Mononuclear cell (primary cell): ENCODE measurements around the gene LRRC49. TPM values are rescaled to one million over a fixed set of nuclear protein-coding genes. Genes with fewer than 3 reads are reported as not detected.

ENCODE experiments used
- H3K27me3 ChIP-seq: 2 replicates; pipeline ENCODE4 v1.6.0; 2011; ENCODE audit warnings: low read length, control low read depth; ENCODE audit not compliant: insufficient read depth
- H3K4me1 ChIP-seq: 2 replicates; pipeline ENCODE4 v1.5.1; 2011; ENCODE audit warnings: mild to moderate bottlenecking, low read length, control low read depth; ENCODE audit not compliant: insufficient read depth
- H3K4me3 ChIP-seq: 2 replicates; pipeline ENCODE4 v1.5.1; 2011; ENCODE audit warnings: mild to moderate bottlenecking, low read length, moderate library complexity
- H3K9me3 ChIP-seq: 2 replicates; pipeline ENCODE4 v1.5.1; 2011; ENCODE audit warnings: low read depth, mild to moderate bottlenecking, control low read depth, low read length
- total RNA-seq: library from RNA; depleted of rRNA; stranded (reverse); fragments of >200 nt; gene quantifications from one replicate; pipeline ENCODE4 v1.2.3, GENCODE V29; 2012

Gene LRRC49
- total RNA-seq, 1 donor, result 0.21 TPM

DNA sequence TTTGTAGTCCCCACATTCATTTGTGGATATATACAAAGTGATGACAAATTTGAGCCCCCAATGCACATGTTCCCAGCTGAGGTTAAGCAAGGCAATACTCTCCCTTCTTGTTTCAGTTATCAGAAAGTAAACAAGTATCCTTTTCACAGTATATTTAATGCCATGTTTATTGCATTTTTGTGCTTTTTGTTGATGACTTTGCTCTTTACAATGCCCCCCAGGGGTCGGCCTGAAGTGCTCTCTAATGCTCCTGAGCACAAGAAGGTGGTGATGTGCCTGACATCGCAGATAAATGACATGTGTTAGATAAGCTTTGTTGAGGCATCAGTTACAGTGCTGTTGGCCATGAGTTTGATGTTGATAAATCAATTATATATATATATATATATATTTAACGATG lies 165.0 kb downstream of the LRRC49 start:
- Histone ChIP-seq H3K4me1 (no peaks in the 10 kb centered on the region), H3K4me3 (no peak overlapping the region), H3K9me3 (peaks cover 6% of the 10 kb centered on the region), H3K27me3 (peaks cover 2% of the 10 kb centered on the region)

GRCh38 chr15:71060983-71061382 lies 168.4 kb downstream of the LRRC49 start:
- H3K4me3 ChIP-seq, result no peak overlapping the region
- H3K4me1 ChIP-seq, result no peaks in the 10 kb centered on the region
- peaks cover 2% of the 10 kb centered on the region for H3K27me3 ChIP-seq
- H3K9me3 ChIP-seq, result peaks cover 6% of the 10 kb centered on the region

GRCh38 chr15:71066983-71067382 lies 174.4 kb downstream of the LRRC49 start:
- Histone ChIP-seq H3K4me1 (no peaks in the 10 kb centered on the region), H3K4me3 (no peak overlapping the region), H3K9me3 (no peaks in the 10 kb centered on the region), H3K27me3 (no peaks in the 10 kb centered on the region)

- H3K4me1 ChIP-seq, result no peaks in the 10 kb centered on the region
- no peaks in the 10 kb centered on the region for H3K9me3 ChIP-seq
These were observed 177.1 kb downstream of the LRRC49 start for GRCh38 chr15:71069693-71070092.

DNA sequence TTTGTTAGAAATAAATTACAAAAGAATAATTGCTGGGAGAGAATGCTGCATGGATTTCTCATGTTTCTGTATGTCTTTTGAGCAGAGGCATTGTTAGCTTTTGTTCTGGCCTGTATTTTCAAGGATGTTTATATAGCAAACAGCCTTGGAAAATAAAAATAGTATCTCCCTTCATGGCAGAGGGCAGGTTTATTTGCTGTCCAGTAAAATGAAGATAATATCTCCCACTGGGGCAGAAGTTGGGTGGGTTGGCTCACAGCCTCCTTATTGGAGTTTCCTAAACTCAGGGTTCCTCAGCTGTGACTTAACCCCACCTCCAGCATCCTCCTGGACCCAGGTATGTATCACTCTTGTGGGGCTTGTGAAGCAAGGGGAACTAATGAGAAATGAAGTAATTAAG lies 178.9 kb downstream of the LRRC49 start:
- Histone ChIP-seq H3K9me3 (no peaks in the 10 kb centered on the region), H3K4me1 (no peaks in the 10 kb centered on the region), H3K27me3 (peaks cover 3% of the 10 kb centered on the region), H3K4me3 (no peak overlapping the region)

More at GRCh38 chr15:71069693-71070092, 177.1 kb downstream of the LRRC49 start:
- Histone ChIP-seq H3K4me3 (no peak overlapping the region), H3K27me3 (peaks cover 3% of the 10 kb centered on the region)

DNA sequence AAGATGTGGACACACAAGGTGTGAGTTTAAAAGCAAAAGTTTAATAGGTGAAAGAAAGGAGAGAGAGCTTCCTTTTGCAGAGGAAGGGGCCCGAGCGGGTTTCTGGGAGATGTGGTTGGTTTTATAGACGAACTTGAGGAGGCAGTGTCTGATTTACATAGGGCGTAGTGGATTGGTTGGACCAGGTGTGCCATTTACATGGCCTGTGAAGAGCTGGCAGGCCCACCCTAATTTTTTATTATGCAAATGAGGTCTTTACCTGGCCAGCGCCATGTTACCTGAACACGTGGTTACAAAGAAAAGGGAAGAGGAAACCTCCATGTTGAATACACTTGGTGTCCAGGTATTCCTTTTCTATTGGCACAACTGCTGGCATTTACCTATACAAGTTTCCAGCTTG lies 179.8 kb downstream of the LRRC49 start:
- Histone ChIP-seq H3K9me3 (no peaks in the 10 kb centered on the region), H3K27me3 (peaks cover 3% of the 10 kb centered on the region), H3K4me1 (no peaks in the 10 kb centered on the region)

GRCh38 chr15:71078506-71079207 lies 186.0 kb downstream of the LRRC49 start:
- H3K9me3 ChIP-seq, result no peaks in the 10 kb centered on the region
- H3K4me3 ChIP-seq, result no peak overlapping the region
- peaks cover 3% of the 10 kb centered on the region for H3K27me3 ChIP-seq
- H3K4me1 ChIP-seq, result no peaks in the 10 kb centered on the region

More for the DNA sequence above, 179.8 kb downstream of the LRRC49 start:
- H3K4me3 ChIP-seq, result no peak overlapping the region

DNA sequence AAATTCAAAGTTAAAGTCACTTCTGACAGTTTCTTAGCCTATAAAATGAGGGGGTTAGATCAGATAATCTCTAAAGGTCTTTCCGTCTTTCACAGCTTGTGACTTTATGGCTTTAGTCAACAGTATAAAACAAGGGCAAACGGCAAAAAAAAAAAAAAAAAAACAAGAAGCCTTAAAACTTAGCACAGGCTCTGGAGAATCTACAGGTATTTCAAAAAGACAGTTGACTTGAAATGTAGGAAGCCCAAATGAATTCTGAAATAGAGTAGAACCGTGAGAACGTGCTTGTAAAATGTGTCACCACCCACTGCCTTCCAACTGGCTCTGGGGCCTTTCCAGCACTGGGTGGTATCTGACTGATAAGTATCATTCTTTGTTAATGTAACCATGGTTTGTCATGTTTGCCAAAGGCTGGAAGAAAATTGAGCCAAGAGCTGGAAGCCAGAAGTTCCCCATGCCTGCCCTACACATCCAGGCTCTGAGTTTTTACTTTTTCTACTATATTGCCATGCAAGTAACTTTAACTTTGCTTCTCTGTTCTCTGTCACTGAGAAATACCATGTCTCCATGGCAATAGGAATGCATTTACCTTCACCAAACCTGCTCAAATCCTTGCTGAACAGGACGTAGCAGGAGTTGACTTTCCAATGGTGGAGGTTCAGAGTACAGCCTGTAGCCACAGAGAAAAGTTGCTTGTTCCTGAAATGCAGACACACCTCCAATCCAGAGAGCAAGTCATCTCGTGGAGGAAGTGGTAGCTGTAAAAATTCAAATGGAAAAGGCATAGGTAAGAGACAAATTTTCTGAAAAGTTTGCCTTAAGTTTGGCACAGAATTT lies 186.8 kb downstream of the LRRC49 start:
- H3K4me3 ChIP-seq, result no peak overlapping the region
- no peaks in the 10 kb centered on the region for H3K4me1 ChIP-seq
- no peaks in the 10 kb centered on the region for H3K27me3 ChIP-seq
- H3K9me3 ChIP-seq, result no peaks in the 10 kb centered on the region

DNA sequence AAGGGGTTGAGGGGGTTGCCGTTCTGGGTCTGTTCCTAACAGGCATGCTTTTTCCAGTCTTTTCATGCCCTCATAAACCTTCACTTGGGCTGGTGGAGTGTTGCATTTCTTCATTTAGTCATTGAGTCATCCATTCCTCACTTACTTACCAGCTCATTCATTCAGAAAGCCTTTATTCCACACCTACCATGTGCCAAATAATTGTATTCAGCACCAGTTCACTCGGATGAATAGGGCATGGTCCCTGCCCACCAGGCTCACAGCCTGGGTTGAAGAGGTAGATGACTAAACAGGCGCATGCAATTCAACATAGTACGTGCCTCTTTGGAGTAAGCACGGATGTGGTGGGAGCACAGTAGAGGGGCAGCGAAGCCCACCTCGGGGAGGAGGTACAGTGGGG lies 187.5 kb downstream of the LRRC49 start:
- Histone ChIP-seq H3K27me3 (no peaks in the 10 kb centered on the region), H3K4me3 (no peak overlapping the region), H3K9me3 (no peaks in the 10 kb centered on the region), H3K4me1 (no peaks in the 10 kb centered on the region)

GRCh38 chr15:71080705-71081104 lies 188.1 kb downstream of the LRRC49 start:
- Histone ChIP-seq H3K9me3 (no peaks in the 10 kb centered on the region), H3K27me3 (no peaks in the 10 kb centered on the region), H3K4me1 (no peaks in the 10 kb centered on the region), H3K4me3 (no peak overlapping the region)

- no peak overlapping the region for H3K4me3 ChIP-seq
- no peaks in the 10 kb centered on the region for H3K4me1 ChIP-seq
- peaks cover 4% of the 10 kb centered on the region for H3K27me3 ChIP-seq
- H3K9me3 ChIP-seq, result no peaks in the 10 kb centered on the region
These were observed 190.2 kb downstream of the LRRC49 start for GRCh38 chr15:71082803-71083202.

DNA sequence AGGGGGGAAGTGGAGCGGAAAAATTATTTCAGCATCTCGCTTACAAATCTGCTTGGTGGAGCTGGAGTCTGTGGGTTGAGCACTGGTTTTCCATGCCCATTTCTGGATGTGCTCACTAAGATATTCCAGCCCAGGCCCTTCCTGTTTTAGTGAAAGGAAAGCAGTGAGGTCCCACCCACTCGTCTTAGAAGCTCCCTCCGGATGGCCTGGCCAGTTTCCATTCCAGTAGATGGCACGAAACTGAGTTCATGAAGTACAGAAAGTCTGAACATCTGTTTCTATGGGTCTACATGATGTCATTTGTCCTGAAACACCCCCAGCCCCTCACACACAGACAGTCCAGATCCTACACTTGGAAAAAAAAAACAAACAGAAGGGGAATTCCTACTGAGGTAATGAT lies 190.7 kb downstream of the LRRC49 start:
- Histone ChIP-seq H3K4me3 (no peak overlapping the region), H3K4me1 (no peaks in the 10 kb centered on the region), H3K9me3 (no peaks in the 10 kb centered on the region), H3K27me3 (peaks cover 4% of the 10 kb centered on the region)

DNA sequence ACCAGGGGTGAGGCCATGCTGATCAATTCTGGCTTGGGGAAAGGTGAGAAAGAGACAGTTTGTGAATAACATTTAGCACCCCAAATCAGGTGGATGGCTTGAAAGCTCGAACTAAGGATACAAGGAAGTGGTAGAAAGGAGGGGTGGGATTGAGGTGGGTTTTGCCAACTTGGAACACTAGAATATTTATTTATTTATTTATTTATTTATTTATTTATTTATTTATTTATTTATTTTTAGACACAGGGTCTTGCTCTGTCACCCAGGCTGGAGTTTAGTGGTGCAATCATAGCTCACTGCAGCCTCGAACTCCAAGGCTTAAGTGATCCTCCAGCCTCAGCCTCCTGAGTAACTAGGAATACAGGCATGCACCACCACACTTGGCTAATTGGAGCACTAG lies 191.6 kb downstream of the LRRC49 start:
- Histone ChIP-seq H3K27me3 (peaks cover 7% of the 10 kb centered on the region), H3K4me3 (no peak overlapping the region), H3K4me1 (no peaks in the 10 kb centered on the region), H3K9me3 (no peaks in the 10 kb centered on the region)

DNA sequence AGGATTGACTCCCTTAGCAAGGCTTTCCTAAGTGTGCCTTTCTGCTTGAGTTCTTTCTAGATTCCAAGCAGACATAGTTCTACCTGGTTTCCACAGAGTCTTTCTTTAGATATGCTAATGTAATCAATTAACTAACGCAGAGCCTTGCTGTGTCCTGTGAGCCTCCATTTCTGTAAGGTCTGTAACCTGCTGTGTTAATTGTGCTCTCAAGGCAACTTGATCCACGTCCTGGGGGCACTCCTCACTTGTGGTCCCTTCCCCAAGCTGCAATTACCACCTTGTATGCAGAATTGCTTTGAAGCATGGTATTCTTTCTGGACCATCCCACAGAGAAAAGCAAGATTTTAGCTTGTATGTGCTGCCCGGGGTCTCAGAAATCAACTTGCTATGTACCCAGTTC lies 193.2 kb downstream of the LRRC49 start:
- Histone ChIP-seq H3K27me3 (peaks cover 7% of the 10 kb centered on the region), H3K9me3 (no peaks in the 10 kb centered on the region), H3K4me3 (no peak overlapping the region), H3K4me1 (no peaks in the 10 kb centered on the region)

DNA sequence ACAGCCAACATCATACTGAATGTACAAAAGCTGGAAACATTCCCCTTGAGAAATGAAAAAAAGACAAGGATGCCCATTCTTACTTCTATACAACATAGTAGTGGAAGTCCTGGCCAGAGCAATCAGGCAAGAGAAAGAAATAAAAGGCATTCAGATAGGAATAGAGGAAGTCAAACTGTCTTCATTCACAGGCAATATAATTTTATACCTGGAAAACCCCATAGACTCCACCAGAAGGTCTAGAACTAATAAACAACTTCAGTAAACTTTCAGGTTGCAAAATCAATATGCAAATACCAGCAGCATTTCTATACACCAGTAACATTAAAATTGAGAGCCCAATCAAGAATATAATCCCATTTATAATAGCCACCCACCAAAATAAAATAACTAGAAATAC lies 195.5 kb downstream of the LRRC49 start:
- Histone ChIP-seq H3K4me3 (no peak overlapping the region), H3K9me3 (no peaks in the 10 kb centered on the region), H3K4me1 (no peaks in the 10 kb centered on the region), H3K27me3 (peaks cover 7% of the 10 kb centered on the region)
